Mucosa of stomach (tissue), 1 donor: ENCODE measurements around the gene GRK5.
"Not testable (repeated sequence)": the region's sequence is repeated elsewhere in the genome, so short reads cannot be mapped to it uniquely, and the experiment has no call there.

ENCODE experiments used
- H3K27me3 ChIP-seq: one replicate; pipeline ENCODE4 v1.7.0; 2013; ENCODE audit warnings: mild to moderate bottlenecking, low read length; ENCODE audit not compliant: control insufficient read depth, insufficient read depth
- H3K36me3 ChIP-seq: one replicate; pipeline ENCODE4 v1.7.0; 2013; ENCODE audit warnings: low read length; ENCODE audit not compliant: control insufficient read depth, insufficient read depth
- H3K4me1 ChIP-seq: one replicate; pipeline ENCODE4 v1.7.0; 2013; ENCODE audit warnings: mild to moderate bottlenecking, low read length; ENCODE audit not compliant: control insufficient read depth, insufficient read depth
- H3K4me3 ChIP-seq: one replicate; pipeline ENCODE4 v1.7.0; 2013; ENCODE audit warnings: low read length
- H3K9ac ChIP-seq: one replicate; pipeline ENCODE4 v1.7.0; 2013; ENCODE audit warnings: mild to moderate bottlenecking, low read length, moderate library complexity
- H3K9me3 ChIP-seq: one replicate; pipeline ENCODE4 v1.7.0; 2013; ENCODE audit warnings: mild to moderate bottlenecking, low read length, moderate library complexity; ENCODE audit not compliant: control insufficient read depth
- donor health status: Pancreatic carcinoma.

GRK5 gene

GRCh38 chr10:119257899-119258419, 50.6 kb downstream of the GRK5 start:
- no peaks in the 10 kb centered on the region for H3K36me3 ChIP-seq
- H3K9ac ChIP-seq, result no peak overlapping the region
- H3K4me1 ChIP-seq, result peaks cover 24% of the 10 kb centered on the region
- no peaks in the 10 kb centered on the region for H3K27me3 ChIP-seq
- H3K4me3 ChIP-seq, result no peak overlapping the region
- no peaks in the 10 kb centered on the region for H3K9me3 ChIP-seq

DNA sequence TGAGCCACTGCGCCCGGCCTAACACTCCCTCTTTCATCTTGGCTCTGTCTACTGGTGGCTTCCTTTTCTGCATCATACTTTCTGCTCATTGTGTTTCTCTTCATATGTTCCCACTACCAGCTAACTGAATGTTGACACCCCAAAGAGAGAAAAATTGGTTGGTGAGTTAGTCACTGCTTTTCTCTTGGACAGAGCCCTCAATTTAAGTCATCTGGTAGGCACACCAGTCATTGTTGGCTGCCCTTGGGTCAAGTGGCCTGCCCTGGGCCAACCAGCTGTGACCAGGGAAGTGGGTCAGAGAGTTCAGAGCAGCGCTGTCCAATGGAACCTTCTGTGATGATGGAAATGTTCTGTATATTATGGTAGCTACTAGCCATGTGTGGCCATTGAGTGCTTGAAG, 52.0 kb downstream of the GRK5 start:
- H3K4me1 ChIP-seq, result peaks cover 16% of the 10 kb centered on the region
- H3K4me3 ChIP-seq, result no peak overlapping the region
- H3K27me3 ChIP-seq, result no peaks in the 10 kb centered on the region
- H3K36me3 ChIP-seq, result no peaks in the 10 kb centered on the region
- H3K9me3 ChIP-seq, result no peaks in the 10 kb centered on the region
- no peak overlapping the region for H3K9ac ChIP-seq

DNA sequence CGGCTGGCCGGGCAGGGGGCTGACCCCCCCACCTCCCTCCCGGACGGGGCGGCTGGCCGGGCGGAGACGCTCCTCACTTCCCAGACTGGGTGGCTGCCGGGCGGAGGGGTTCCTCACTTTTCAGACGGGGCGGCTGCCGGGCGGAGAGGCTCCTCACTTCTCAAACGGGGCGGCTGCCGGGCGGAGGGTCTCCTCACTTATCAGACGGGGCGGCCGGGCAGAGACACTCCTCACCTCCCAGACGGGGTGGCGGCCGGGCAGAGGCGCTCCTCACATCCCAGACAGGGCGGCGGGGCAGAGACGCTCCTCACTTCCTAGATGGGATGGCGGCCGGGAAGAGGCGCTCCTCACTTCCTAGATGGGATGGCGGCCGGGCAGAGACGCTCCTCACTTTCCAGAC, 53.6 kb downstream of the GRK5 start:
- H3K9ac ChIP-seq, H3K36me3 ChIP-seq, H3K9me3 ChIP-seq: not testable (repeated sequence)

DNA sequence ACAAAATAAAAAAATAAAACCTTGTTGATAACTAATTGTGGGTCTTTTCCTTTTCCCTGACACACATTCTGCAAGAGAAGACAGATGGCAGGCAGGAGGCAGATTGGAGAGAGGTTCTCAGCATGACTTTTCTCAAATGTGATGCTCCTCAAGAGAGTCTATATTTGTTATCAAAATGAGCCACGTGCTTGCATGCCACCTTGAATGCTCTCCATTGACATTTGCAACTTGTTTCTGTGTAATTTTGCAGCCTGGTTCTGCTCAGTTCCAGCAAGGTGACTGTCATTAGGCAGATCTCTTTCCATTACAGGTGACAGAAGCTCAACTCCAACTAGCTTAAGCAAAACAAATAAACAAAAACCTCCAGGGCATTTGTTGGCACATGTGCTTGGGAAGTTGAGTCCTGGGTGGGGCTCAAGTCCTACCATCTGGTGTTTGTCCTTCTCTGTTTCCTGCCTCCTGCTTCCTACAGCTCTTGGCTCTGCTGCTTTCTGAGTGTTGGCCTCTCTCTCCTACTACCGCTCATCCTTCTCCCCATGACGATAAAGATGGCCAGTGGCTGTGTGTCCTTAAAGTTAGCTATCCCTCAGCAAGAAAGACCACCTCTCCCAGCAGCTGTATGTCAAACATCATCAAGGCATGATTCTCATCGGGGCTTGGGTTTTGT, 56.7 kb downstream of the GRK5 start:
- peaks cover 33% of the 10 kb centered on the region for H3K4me1 ChIP-seq
- H3K9ac ChIP-seq, result no peak overlapping the region
- no peaks in the 10 kb centered on the region for H3K27me3 ChIP-seq
- no peaks in the 10 kb centered on the region for H3K36me3 ChIP-seq
- H3K4me3 ChIP-seq, result no peak overlapping the region
- H3K9me3 ChIP-seq, result no peaks in the 10 kb centered on the region

More for the DNA sequence above, 53.6 kb downstream of the GRK5 start:
- not testable (repeated sequence) for H3K4me3 ChIP-seq, H3K27me3 ChIP-seq
- H3K4me1 ChIP-seq, result peaks cover 13% of the 10 kb centered on the region

GRCh38 chr10:119265691-119266090, 58.3 kb downstream of the GRK5 start:
- no peak overlapping the region for H3K9ac ChIP-seq
- no peaks in the 10 kb centered on the region for H3K36me3 ChIP-seq
- peaks cover 49% of the 10 kb centered on the region for H3K4me1 ChIP-seq
- no peak overlapping the region for H3K4me3 ChIP-seq
- H3K27me3 ChIP-seq, result no peaks in the 10 kb centered on the region
- H3K9me3 ChIP-seq, result no peaks in the 10 kb centered on the region

DNA sequence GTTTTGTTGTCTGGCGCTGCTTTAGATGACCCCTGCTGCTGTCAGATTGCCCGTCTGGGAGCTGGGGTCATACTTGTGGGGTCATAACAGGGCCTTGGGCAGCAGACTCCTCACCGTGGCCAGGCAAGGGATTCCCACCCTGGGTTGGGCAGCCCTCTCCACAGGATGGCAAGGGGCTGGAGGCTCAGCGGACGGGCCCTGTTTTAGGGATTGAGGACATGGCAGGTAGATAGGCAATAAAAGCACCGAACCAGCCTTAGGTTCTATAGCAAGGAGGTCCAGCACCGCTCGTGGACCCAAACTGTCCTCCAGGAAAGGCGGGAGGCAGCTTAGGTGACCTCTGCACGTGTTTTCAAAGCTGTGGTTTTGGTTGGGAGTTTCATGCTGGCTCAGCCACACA, 60.0 kb downstream of the GRK5 start:
- Histone ChIP-seq H3K36me3 (no peaks in the 10 kb centered on the region), H3K9ac (peak overlapping the region; percentile 2), H3K4me1 (peaks cover 64% of the 10 kb centered on the region)

GRCh38 chr10:119268428-119268827, 61.1 kb downstream of the GRK5 start:
- Histone ChIP-seq H3K27me3 (no peaks in the 10 kb centered on the region), H3K4me3 (no peak overlapping the region), H3K4me1 (peaks cover 75% of the 10 kb centered on the region), H3K9ac (no peak overlapping the region), H3K9me3 (no peaks in the 10 kb centered on the region), H3K36me3 (no peaks in the 10 kb centered on the region)

More for the DNA sequence above, 60.0 kb downstream of the GRK5 start:
- Histone ChIP-seq H3K9me3 (no peaks in the 10 kb centered on the region), H3K4me3 (no peak overlapping the region), H3K27me3 (no peaks in the 10 kb centered on the region)

DNA sequence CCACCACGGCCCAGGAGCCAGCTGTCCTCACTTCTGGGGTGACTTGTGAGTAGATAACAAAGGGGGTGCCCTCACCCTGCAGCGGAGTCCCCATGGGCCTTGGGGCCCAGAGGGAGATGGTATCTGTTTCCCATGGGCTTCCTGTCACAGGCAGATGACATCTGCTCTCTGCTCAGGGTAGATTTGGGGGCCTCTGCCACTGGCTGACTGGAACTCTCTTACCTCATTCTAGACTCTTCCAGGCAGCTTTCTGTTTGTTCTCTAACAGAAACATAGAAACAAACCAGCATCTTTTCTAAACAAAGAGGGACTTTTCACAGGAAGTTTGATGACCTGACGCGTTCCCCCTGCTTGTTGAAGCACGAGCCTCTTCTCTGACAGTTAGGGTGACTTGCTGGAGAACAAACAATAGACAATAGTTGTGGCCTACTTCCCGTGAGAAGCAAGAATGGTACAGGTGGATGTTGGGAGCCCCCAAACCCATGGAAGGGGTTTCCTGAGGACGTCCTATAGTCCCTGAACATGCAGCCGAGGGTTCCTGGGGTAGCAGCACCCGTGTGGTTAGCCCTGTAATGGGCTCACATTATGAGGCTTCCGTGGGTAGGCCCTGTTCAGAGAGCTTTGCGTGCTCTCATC, 61.6 kb downstream of the GRK5 start:
- no peaks in the 10 kb centered on the region for H3K27me3 ChIP-seq
- H3K36me3 ChIP-seq, result no peaks in the 10 kb centered on the region
- H3K4me1 ChIP-seq, result peaks cover 79% of the 10 kb centered on the region
- H3K9ac ChIP-seq, result no peak overlapping the region
- H3K4me3 ChIP-seq, result no peak overlapping the region
- H3K9me3 ChIP-seq, result no peaks in the 10 kb centered on the region

DNA sequence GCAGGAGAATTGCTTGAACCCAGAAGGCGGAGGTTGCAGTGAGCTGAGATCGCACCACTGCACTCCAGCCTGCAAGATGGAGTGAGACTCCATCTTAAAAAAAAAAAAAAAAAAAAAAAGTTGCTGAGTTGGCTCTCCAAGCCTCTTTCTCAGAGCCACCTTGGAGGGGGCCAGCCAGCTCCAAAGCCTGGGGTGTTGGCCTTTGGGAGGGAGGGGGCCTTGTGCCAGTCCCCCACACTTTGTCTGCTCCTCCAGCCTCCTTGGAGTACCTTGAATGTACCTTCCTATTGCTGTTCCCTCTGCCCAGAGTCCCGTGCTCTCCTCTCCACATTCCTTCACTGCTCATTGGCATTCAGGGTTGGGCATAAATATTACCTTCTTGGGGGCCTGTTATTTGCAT, 62.4 kb downstream of the GRK5 start:
- H3K9ac ChIP-seq, result no peak overlapping the region
- H3K9me3 ChIP-seq, result no peaks in the 10 kb centered on the region
- H3K27me3 ChIP-seq, result no peaks in the 10 kb centered on the region
- H3K4me1 ChIP-seq, result peaks cover 79% of the 10 kb centered on the region
- H3K4me3 ChIP-seq, result no peak overlapping the region
- no peaks in the 10 kb centered on the region for H3K36me3 ChIP-seq

DNA sequence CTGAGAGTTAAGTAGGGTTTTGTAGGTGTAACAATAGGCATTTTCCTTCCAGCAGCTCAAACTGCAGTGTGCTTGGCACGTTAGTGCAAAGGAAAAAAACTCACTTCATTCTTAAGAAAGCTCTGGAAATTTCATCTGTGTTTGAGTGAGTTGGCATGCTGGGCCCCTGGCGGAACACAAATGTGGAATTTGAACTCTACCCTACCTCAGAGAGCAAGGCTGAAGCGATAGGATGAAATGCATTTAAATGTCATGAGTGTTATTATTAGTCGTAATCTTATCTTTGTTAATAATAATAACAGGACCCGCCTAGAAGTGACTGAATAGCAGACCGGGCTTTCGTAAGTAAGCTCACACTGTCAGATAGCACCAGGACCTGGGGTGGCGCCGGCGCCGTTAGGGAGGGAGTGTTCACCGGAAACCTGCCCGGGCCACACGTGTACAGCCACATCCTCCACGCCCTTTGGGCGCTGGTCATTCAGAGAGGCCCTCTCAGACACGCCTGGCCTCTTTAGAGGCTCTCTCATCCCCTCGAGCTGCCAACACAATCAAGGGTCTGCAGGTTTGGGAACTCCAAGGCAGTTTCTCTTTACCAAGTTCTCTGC, 63.5 kb downstream of the GRK5 start:
- no peaks in the 10 kb centered on the region for H3K36me3 ChIP-seq
- H3K27me3 ChIP-seq, result no peaks in the 10 kb centered on the region
- peak overlapping the region; percentile 36 for H3K9ac ChIP-seq
- H3K4me1 ChIP-seq, result peaks cover 86% of the 10 kb centered on the region
- no peaks in the 10 kb centered on the region for H3K9me3 ChIP-seq
- no peak overlapping the region for H3K4me3 ChIP-seq

DNA sequence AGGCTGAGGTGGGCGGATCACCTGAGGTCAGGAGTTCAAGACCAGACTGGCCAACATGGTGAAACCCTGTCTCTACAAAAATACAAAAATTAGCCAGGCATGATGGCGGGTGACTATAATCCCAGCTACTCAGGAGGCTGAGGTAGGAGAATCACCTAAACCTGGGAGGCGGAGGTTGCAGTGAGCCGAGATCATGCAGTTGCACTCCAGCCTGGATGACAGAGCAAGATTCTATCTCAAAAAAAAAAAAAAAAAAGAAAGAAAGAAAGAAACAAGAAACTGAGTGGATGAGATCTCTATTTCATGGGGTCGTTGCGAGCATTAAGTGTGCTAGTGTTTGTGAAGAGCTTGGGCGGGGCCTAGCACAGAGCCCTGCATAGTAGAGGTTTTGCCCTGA, 65.0 kb downstream of the GRK5 start:
- H3K9me3 ChIP-seq, H3K4me3 ChIP-seq, H3K27me3 ChIP-seq, H3K9ac ChIP-seq, H3K36me3 ChIP-seq: not testable (repeated sequence)
- peaks cover 85% of the 10 kb centered on the region for H3K4me1 ChIP-seq

GRCh38 chr10:119272736-119273135, 65.4 kb downstream of the GRK5 start:
- Histone ChIP-seq H3K9ac (no peak overlapping the region), H3K4me3 (no peak overlapping the region), H3K36me3 (no peaks in the 10 kb centered on the region), H3K27me3 (no peaks in the 10 kb centered on the region), H3K4me1 (peaks cover 81% of the 10 kb centered on the region), H3K9me3 (no peaks in the 10 kb centered on the region)
